Lung (tissue), 12 donors: ENCODE results near the gene PPP1R15A. TPM values are rescaled to one million over a fixed set of nuclear protein-coding genes. Genes with fewer than 3 reads are reported as not detected.
"Not testable (repeated sequence)": the region's sequence is repeated elsewhere in the genome, so short reads cannot be mapped to it uniquely, and the experiment has no call there.

Source experiments
- ATAC-seq: fragments of 200-7000 bp; cut with Tn5 transposase; one replicate; pipeline ENCODE4 v1.9.1; 2020; ENCODE audit warnings: moderate number of reproducible peaks; ENCODE audit not compliant: insufficient read depth, low FRiP score
- DNase-seq, 3 donors: peaks; one replicate each; pipeline ENCODE4 v3.0.0-alpha.2; 2013 to 2017
- H3K27ac ChIP-seq, 2 donors: one replicate each; pipeline ENCODE4 v1.5.1; 2013; ENCODE audit warnings: mild to moderate bottlenecking in 2 of 2, moderate library complexity in 2 of 2, control low read depth in 1 of 2, inconsistent platforms in 1 of 2, low read depth in 1 of 2, low read length in 1 of 2
- H3K27me3 ChIP-seq, 3 donors: one replicate each; pipeline ENCODE4 v1.5.1; 2013; ENCODE audit warnings: low read length in 2 of 3; ENCODE audit not compliant: control insufficient read depth in 3 of 3, insufficient read depth in 3 of 3
- H3K36me3 ChIP-seq, 4 donors: one replicate each; pipeline ENCODE4 v1.5.1; 2013; ENCODE audit warnings: low read length in 4 of 4, mild to moderate bottlenecking in 1 of 4, moderate library complexity in 1 of 4; ENCODE audit not compliant: control insufficient read depth in 4 of 4, insufficient read depth in 4 of 4
- H3K4me1 ChIP-seq, 5 donors: one replicate each; pipeline ENCODE4 v1.5.1; 2013; ENCODE audit warnings: low read length in 5 of 5, mild to moderate bottlenecking in 2 of 5, moderate library complexity in 1 of 5; ENCODE audit not compliant: control insufficient read depth in 5 of 5, insufficient read depth in 5 of 5
- H3K4me3 ChIP-seq: one replicate; pipeline ENCODE4 v1.5.1; 2013; ENCODE audit warnings: mild to moderate bottlenecking, control low read depth, moderate library complexity
- H3K9ac ChIP-seq, 2 donors: one replicate each; pipeline ENCODE4 v1.5.1; 2013; ENCODE audit warnings: low read length in 2 of 2, control low read depth in 1 of 2; ENCODE audit not compliant: insufficient read depth in 1 of 2
- H3K9me3 ChIP-seq, 4 donors: one replicate each; pipeline ENCODE4 v1.5.1; 2013; ENCODE audit warnings: low read length in 3 of 4, mild to moderate bottlenecking in 1 of 4, moderate library complexity in 1 of 4; ENCODE audit not compliant: control insufficient read depth in 4 of 4, insufficient read depth in 3 of 4
- WGBS, 2 donors: extraction: QIAGEN DNeasy Blood & Tissue Kit; methylation state at CpG; one replicate each; pipeline ENCODE4 v1.1.7; 2013; 5-methylcytosine and 5-hydroxymethylcytosine counted together
- polyA plus RNA-seq, 2 donors: library from polyadenylated mRNA; stranded (reverse); fragments of 200-250 nt; gene quantifications; one replicate each; pipeline ENCODE4 v1.2.1, GENCODE V29; 2013
- total RNA-seq, 2 donors: library from RNA; depleted of rRNA in 1 of 2; stranded (reverse); fragments of >200 nt in 1 of 2; gene quantifications; one replicate each; pipeline ENCODE4 v1.2.1, GENCODE V29; 2014 to 2021
- TF ChIP-seq, protein P1 (sequence below): IDR thresholded peaks from 2 replicates; pipeline ENCODE4 v1.5.1; 2012; ENCODE audit warnings: mild to moderate bottlenecking; ENCODE audit errors: control extremely low read depth, extremely low read depth
- donor health status: control.
- donor health status: control.
- donor health status: Bipolar disorder and iron deficiency.
- donor health status: healthy.
- donor health status: DM: yes; HTN: yes; CAD: no.

The PPP1R15A gene
- total and polyA plus RNA-seq, 4 donors: 101 to 208 (median 153) TPM

DNA sequence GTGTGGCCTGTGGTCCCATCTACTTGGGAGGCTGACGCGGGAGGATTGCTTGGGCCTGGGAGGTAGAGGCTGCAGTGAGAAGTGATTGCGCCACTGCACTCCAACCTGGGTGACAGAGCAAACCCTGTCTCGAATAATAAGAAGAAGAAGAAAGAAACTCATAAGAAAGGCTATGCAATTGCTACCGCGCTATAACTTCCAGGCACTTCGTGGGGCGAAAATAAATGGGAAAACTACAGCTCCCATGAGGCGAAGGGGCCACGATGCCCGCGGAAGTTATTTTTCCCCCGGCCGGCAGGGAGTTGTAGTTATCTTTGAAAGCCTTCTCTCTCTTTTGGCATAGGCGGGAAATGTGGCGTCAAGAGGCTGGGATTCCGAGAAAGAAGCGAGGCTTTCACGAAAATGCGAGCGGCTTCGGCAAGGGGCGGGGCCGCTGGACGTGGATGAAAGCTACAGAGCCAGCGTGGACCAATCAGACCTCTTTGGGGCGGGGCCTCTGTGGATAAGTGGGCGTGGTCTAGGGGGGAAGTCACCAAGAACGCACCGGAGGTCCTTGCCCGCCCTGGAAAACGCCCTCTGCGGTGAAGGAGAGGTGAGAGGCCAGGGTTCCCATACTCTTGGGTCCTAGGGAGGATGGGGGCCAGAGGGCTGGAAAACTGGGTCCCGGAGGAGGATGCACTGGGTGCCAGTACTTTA is 27.7 kb downstream of the PPP1R15A start, which contains the start of gene NUCB1:
Gene NUCB1 (plus strand): TSS at position 532 of the 696 bp plus-strand sequence. CDS start 485 bp downstream, outside the sequence.
- TF ChIP-seq, protein P1, sequence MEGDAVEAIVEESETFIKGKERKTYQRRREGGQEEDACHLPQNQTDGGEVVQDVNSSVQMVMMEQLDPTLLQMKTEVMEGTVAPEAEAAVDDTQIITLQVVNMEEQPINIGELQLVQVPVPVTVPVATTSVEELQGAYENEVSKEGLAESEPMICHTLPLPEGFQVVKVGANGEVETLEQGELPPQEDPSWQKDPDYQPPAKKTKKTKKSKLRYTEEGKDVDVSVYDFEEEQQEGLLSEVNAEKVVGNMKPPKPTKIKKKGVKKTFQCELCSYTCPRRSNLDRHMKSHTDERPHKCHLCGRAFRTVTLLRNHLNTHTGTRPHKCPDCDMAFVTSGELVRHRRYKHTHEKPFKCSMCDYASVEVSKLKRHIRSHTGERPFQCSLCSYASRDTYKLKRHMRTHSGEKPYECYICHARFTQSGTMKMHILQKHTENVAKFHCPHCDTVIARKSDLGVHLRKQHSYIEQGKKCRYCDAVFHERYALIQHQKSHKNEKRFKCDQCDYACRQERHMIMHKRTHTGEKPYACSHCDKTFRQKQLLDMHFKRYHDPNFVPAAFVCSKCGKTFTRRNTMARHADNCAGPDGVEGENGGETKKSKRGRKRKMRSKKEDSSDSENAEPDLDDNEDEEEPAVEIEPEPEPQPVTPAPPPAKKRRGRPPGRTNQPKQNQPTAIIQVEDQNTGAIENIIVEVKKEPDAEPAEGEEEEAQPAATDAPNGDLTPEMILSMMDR: no peak
- DNase-seq (peak; percentile 100), ATAC-seq (peak; percentile 95)
- peak within 1 kb of the TSS; percentile 88 to 92 for H3K27ac ChIP-seq
- H3K9ac ChIP-seq: peak within 1 kb of the TSS; percentile 16 to 83
- WGBS, 2 donors: 7% methylated on average over 32 to 34 of the region's 34 CpGs
- peaks cover 0 to 19% (median 9%) of the 10 kb centered on the region in 5 donors for H3K4me1 ChIP-seq
- no peaks in the 10 kb centered on the region for H3K9me3 ChIP-seq
- peak within 1 kb of the TSS; percentile 82 for H3K4me3 ChIP-seq
- peaks cover 3 to 13% (median 5%) of the 10 kb centered on the region in 4 donors for H3K36me3 ChIP-seq
- no peaks in the 10 kb centered on the region for H3K27me3 ChIP-seq

DNA sequence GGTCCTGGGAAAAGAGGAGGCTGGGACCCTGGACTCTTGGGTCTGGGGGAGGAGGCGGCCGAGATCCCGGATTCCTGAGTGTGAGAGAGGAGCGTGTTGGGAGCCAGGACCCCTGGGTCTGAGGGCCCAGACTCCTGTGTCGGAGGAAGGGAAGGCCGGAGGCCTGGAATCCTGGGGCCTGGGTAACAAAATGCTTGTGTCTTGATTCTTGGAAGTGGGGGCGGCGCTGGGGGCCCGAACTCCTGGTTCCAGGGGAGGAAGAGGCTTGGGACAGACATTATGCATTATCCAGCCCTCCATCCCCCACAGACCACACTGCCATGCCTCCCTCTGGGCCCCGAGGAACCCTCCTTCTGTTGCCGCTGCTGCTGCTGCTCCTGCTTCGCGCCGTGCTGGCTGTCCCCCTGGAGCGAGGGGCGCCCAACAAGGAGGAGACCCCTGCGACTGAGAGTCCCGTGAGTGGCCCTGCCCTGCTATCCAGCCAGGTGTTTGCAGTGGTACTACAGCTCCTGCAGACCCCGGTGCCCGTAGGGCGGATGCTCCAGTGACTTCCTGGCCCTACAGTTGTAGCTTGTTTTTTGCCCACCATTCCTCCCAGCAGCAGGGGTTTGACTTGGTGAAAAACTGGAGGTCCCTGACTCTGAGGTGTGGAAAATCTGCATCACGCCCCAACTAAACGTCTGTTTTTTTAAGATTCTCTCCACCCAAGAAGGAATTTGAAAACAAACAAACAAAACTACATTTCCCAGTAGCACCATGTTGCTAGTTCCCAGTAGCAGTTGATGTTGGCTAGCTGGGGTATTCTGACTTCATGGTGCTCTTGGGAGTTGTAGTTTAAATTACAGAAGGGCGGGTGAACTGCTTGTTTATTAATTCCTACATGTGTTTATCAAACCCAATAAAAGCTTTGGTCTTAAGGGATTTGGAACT is 28.5 kb downstream of the PPP1R15A start:
- WGBS, 2 donors: 8 to 17% methylated on average over 22 to 24 of the region's 24 CpGs
- TF ChIP-seq, protein P1: no peak
- H3K4me1 ChIP-seq: peaks cover 0 to 17% (median 9%) of the 10 kb centered on the region in 5 donors
- no peaks in the 10 kb centered on the region for H3K9me3 ChIP-seq
- no peaks in the 10 kb centered on the region for H3K27me3 ChIP-seq
- ATAC-seq (no peak), DNase-seq (peak in 2 of 3 donors; percentile 41 to 44)
- peak overlapping the region; percentile 16 to 83 for H3K9ac ChIP-seq
- H3K36me3 ChIP-seq: peaks cover 9 to 18% (median 12%) of the 10 kb centered on the region in 4 donors
- peak overlapping the region; percentile 82 for H3K4me3 ChIP-seq
- peak overlapping the region; percentile 88 to 92 for H3K27ac ChIP-seq

DNA sequence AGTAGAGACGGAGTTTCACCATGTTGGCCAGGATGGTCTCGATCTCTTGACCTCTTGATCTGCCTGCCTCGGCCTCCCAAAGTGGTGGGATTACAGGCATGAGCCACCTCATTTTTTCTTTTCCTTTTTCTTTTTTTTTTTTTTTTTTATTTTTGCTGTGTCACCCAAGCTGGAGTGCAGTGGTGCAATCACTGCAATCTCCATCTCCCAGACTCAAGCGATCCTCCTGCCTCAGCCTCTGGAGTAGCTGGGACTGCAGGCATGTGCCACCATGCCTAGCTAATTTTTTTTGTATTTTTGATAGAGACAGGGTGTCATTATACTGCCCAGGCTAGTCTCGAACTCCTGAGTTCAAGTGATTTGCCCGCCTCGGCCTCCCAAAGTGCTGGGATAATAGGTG is 30.1 kb downstream of the PPP1R15A start:
- not testable (repeated sequence) for DNase-seq, H3K4me3 ChIP-seq

DNA sequence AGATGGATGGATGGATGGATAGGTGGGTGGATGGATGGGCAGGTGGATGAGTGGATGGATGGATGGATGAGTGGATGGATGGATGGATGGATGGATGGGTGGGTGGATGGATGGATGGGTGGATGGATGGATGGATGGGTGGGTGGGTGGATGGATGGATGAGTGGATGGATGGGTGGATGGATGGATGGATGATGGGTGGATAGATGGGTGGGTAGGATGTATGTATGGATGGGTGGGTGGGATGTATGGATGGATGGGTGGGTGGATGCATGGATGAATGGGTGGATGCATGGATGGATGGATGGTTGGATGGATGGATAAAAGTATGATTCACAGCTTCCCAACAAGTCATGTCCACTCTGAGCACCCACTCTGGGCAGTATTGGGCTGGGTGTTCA is 31.6 kb downstream of the PPP1R15A start:
- H3K27ac ChIP-seq, H3K27me3 ChIP-seq, H3K9ac ChIP-seq, H3K4me3 ChIP-seq, H3K9me3 ChIP-seq, ATAC-seq, DNase-seq: not testable (repeated sequence)
- H3K36me3 ChIP-seq: peaks cover 9 to 31% (median 18%) of the 10 kb centered on the region in 4 donors
- H3K4me1 ChIP-seq: peaks cover 0 to 20% (median 6%) of the 10 kb centered on the region in 5 donors

More for the DNA sequence above, 30.1 kb downstream of the PPP1R15A start:
- ATAC-seq, H3K27ac ChIP-seq, H3K9ac ChIP-seq, H3K9me3 ChIP-seq, H3K27me3 ChIP-seq: not testable (repeated sequence)
- WGBS, 2 donors: 88 to 96% methylated on average over 7 of the region's 7 CpGs
- peaks cover 9 to 23% (median 16%) of the 10 kb centered on the region in 4 donors for H3K36me3 ChIP-seq
- peaks cover 0 to 17% (median 6%) of the 10 kb centered on the region in 5 donors for H3K4me1 ChIP-seq
